Natural killer cell (primary cell): ENCODE data around the gene VEGFA. TPM values are rescaled to one million over a fixed set of nuclear protein-coding genes. Genes with fewer than 3 reads are reported as not detected.

Source experiments
- ATAC-seq, 3 donors: fragments of 150-1000 bp in 2 of 3; fragments of 200-7000 bp in 1 of 3; cut with Tn5 transposase; 1 replicate in 1 of 3; 2 replicates in 2 of 3; pipeline ENCODE4 v1.10.0; 2021; ENCODE audit warnings: mild to moderate bottlenecking in 2 of 3, moderate library complexity in 2 of 3
- DNase-seq, 2 donors: peaks; one replicate each; pipeline versions ENCODE4 v3.0.0 to v3.0.0-alpha.2; 2013 to 2021; ENCODE audit warnings: mixed read lengths in 1 of 2
- H3K27ac ChIP-seq: one replicate; pipeline ENCODE4 v1.5.1; 2013; ENCODE audit warnings: mild to moderate bottlenecking, low read length
- H3K27me3 ChIP-seq: one replicate; pipeline ENCODE4 v1.6.1; 2013; ENCODE audit warnings: low read length; ENCODE audit not compliant: control insufficient read depth, insufficient read depth
- H3K36me3 ChIP-seq: one replicate; pipeline ENCODE4 v1.6.1; 2013; ENCODE audit warnings: low read length; ENCODE audit not compliant: control insufficient read depth, insufficient read depth
- H3K4me1 ChIP-seq: one replicate; pipeline ENCODE4 v1.6.1; 2013; ENCODE audit warnings: low read length; ENCODE audit not compliant: control insufficient read depth, insufficient read depth
- H3K4me3 ChIP-seq: one replicate; pipeline ENCODE4 v1.5.1; 2013; ENCODE audit warnings: low read length
- H3K9me3 ChIP-seq: one replicate; pipeline ENCODE4 v1.6.1; 2013; ENCODE audit warnings: low read length; ENCODE audit not compliant: control insufficient read depth, insufficient read depth
- H3K27ac Mint-ChIP-seq, 2 donors: one replicate each; pipeline ENCODE4 v1.8.0; 2022; ENCODE audit warnings: mild to moderate bottlenecking in 2 of 2, mixed read lengths in 2 of 2, moderate library complexity in 1 of 2
- H3K27me3 Mint-ChIP-seq, 2 donors: one replicate each; pipeline ENCODE4 v1.8.0; 2022; ENCODE audit warnings: low read depth in 2 of 2, mixed read lengths in 2 of 2
- H3K36me3 Mint-ChIP-seq: one replicate; pipeline ENCODE4 v1.8.0; 2022; ENCODE audit warnings: mixed read lengths
- H3K4me1 Mint-ChIP-seq, 2 donors: one replicate each; pipeline ENCODE4 v1.8.0; 2022; ENCODE audit warnings: mixed read lengths in 2 of 2
- H3K4me3 Mint-ChIP-seq: one replicate; pipeline ENCODE4 v1.8.0; 2022; ENCODE audit warnings: mild to moderate bottlenecking, moderate library complexity, mixed read lengths
- H3K9me3 Mint-ChIP-seq, 2 donors: one replicate each; pipeline ENCODE4 v1.8.0; 2022; ENCODE audit warnings: mixed read lengths in 2 of 2
- WGBS: methylation state at CpG from one replicate; pipeline ENCODE4 v1.1.7; 2013; ENCODE audit warnings: missing lambda C conversion rate; ENCODE audit not compliant: insufficient coverage; 5-methylcytosine and 5-hydroxymethylcytosine counted together
- intact Hi-C: fragments of 100-400 bp; cut with micrococcal nuclease; formaldehyde crosslinking; loops from one replicate; pipeline ENCODE4 v1.14.2; 2022
- total RNA-seq, 4 donors: library from RNA; stranded (reverse); fragments of 120-200 nt in 1 of 4; gene quantifications; one replicate each; pipeline versions ENCODE4 v1.2.3 to v1.2.4, GENCODE V29; 2013 to 2022
- TF ChIP-seq, protein P1 (sequence below): fragments of 200-600 bp; IDR thresholded peaks from one replicate; pipeline ENCODE4 v1.8.0; 2022; ENCODE audit warnings: antibody characterized with exemption

The VEGFA gene
- total RNA-seq, 3 donors from 2014 or later (not counting 1 experiment from before 2014, with no cell fraction given) = 3.6 to 27.5 (median 3.7) TPM

DNA sequence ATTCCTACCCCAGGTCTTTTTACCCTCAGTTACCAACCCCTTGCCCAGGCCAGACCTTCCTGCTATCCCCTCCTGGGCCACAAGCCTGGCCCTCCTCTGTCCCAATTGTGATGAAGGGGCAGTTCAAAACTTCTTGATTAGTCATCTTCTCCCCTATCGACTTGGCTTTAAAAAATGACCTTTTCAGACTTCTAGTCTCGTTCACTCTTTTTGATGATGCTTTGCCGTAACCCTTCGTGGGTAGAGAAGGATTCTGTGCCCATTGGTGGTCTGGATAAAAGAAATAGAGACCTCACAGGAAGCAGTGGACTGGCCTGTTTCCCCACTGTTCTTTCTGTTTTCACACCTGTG lies 5.5 kb downstream of the VEGFA start:
- H3K27me3 Mint-ChIP-seq = peaks cover 7 to 21% of the 10 kb centered on the region in 2 donors
- WGBS = 80% methylated on average over 4 of the region's 4 CpGs
- H3K4me3 Mint-ChIP-seq = peak overlapping the region; percentile 2
- H3K4me1 Mint-ChIP-seq = peaks cover 15 to 28% of the 10 kb centered on the region in 2 donors
- peaks cover 26% of the 10 kb centered on the region for H3K27me3 ChIP-seq
- ATAC-seq (no peak), DNase-seq (no peak)
- no peak overlapping the region for H3K27ac ChIP-seq
- TF ChIP-seq, protein P1, sequence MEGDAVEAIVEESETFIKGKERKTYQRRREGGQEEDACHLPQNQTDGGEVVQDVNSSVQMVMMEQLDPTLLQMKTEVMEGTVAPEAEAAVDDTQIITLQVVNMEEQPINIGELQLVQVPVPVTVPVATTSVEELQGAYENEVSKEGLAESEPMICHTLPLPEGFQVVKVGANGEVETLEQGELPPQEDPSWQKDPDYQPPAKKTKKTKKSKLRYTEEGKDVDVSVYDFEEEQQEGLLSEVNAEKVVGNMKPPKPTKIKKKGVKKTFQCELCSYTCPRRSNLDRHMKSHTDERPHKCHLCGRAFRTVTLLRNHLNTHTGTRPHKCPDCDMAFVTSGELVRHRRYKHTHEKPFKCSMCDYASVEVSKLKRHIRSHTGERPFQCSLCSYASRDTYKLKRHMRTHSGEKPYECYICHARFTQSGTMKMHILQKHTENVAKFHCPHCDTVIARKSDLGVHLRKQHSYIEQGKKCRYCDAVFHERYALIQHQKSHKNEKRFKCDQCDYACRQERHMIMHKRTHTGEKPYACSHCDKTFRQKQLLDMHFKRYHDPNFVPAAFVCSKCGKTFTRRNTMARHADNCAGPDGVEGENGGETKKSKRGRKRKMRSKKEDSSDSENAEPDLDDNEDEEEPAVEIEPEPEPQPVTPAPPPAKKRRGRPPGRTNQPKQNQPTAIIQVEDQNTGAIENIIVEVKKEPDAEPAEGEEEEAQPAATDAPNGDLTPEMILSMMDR = no peak
- no peaks in the 10 kb centered on the region for H3K9me3 Mint-ChIP-seq
- no peak overlapping the region for H3K4me3 ChIP-seq
- intact Hi-C loops = no loop called here
- no peak overlapping the region for H3K27ac Mint-ChIP-seq
- peaks cover 23% of the 10 kb centered on the region for H3K4me1 ChIP-seq
- H3K36me3 ChIP-seq = no peaks in the 10 kb centered on the region
- no peaks in the 10 kb centered on the region for H3K9me3 ChIP-seq
- H3K36me3 Mint-ChIP-seq = no peaks in the 10 kb centered on the region

DNA sequence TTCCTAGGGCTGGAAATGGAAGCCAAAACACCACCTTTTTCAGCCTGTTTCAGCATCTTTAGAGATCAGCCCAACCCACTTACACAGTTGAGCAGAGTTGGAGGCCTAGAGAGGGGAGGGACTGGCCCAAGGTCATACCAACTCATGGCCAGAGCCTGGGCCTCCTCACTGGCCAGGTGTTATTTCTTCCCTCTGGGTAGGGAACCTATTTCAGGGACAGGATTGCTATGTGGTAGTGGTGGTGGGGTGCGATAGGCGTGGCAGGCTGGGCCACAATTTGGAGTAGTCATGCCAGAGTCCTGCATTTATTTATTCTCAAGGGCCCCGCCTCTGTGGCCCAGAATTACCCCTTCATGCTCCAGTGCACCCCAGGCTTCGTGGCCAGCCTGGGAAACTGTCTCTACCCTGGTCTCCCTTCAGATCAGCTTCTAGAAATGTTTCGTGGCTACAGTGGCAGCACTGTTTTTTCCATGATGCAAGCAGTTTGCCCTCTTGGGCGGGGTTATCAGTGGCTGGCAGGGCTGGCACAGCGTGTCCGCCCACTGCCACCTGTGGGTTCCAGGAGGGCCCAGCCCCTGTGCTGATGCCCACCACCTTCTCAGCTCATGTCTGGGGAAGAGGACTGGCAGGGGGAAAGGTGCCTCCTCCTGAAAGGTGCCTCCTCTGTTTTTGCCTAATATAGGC lies 6.2 kb downstream of the VEGFA start:
- 70% methylated on average over 8 of the region's 8 CpGs for WGBS
- Mint-ChIP-seq H3K9me3 (no peaks in the 10 kb centered on the region), H3K36me3 (no peaks in the 10 kb centered on the region), H3K27ac (no peak overlapping the region), H3K4me3 (no peak overlapping the region), H3K4me1 (peaks cover 13 to 27% of the 10 kb centered on the region in 2 donors), H3K27me3 (peaks cover 7 to 21% of the 10 kb centered on the region in 2 donors)
- peaks cover 26% of the 10 kb centered on the region for H3K27me3 ChIP-seq
- H3K27ac ChIP-seq = no peak overlapping the region
- peaks cover 20% of the 10 kb centered on the region for H3K4me1 ChIP-seq
- no peak for DNase-seq
- H3K4me3 ChIP-seq = no peak overlapping the region
- no peaks in the 10 kb centered on the region for H3K36me3 ChIP-seq
- TF ChIP-seq, protein P1 = no peak
- no peak for ATAC-seq
- intact Hi-C loops = no loop called here
- no peaks in the 10 kb centered on the region for H3K9me3 ChIP-seq

DNA sequence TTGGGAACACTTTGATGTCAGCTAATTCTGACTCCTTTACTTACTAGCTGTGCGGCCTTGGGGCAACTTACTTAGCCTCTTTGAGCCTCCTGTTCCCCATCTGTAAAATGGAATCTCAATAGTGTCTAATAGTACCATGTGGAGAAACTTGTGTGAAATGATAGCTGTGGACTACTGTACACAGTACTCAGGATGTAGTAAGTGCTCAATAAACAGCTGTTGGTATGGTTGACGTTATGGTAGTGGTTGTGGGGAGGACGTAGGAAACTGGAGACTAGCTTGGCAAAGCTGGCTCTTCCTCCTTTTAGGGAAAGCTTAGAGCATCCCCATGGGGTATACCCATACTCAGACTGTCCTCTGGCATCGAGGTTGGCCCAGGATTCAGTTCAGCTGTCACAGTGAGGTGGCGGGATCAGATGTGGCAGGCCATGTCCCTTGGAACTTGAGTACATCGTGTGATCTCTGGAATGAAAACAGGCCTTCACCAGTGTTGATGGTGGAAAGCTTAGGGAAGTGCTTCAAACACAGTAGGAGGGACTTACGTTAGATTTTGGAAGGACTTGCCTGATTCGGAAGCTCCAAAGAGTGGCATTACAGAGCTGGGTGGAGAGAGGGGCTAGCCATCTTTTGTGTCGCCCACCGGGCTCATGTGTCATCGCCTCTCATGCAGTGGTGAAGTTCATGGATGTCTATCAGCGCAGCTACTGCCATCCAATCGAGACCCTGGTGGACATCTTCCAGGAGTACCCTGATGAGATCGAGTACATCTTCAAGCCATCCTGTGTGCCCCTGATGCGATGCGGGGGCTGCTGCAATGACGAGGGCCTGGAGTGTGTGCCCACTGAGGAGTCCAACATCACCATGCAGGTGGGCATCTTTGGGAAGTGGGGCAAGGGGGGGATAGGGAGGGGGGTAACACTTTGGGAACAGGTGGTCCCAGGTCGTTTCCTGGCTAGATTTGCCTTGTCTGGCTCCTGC lies 7.1 kb downstream of the VEGFA start:
- WGBS = 90% methylated on average over 18 of the region's 18 CpGs
- TF ChIP-seq, protein P1 = no peak
- H3K4me1 ChIP-seq = peaks cover 13% of the 10 kb centered on the region
- Mint-ChIP-seq H3K36me3 (no peaks in the 10 kb centered on the region), H3K4me3 (no peak overlapping the region), H3K9me3 (no peaks in the 10 kb centered on the region), H3K27ac (no peak overlapping the region), H3K27me3 (peaks cover 7 to 19% of the 10 kb centered on the region in 2 donors), H3K4me1 (peaks cover 12 to 25% of the 10 kb centered on the region in 2 donors)
- intact Hi-C loops = no loop called here
- no peak overlapping the region for H3K27ac ChIP-seq
- no peak for ATAC-seq
- no peak for DNase-seq
- H3K27me3 ChIP-seq = peaks cover 21% of the 10 kb centered on the region
- H3K9me3 ChIP-seq = no peaks in the 10 kb centered on the region
- H3K36me3 ChIP-seq = no peaks in the 10 kb centered on the region
- no peak overlapping the region for H3K4me3 ChIP-seq
